RWPE2 (cell line): Measurements from ENCODE around the gene BUB3.

Experiments used
- ATAC-seq: fragments of 200-7000 bp; cut with Tn5 transposase; 3 replicates; pipeline ENCODE4 v1.9.1; 2021; ENCODE audit warnings: low read depth
- DNase-seq: peaks from one replicate; pipeline ENCODE4 v3.0.0-alpha.2; 2020; ENCODE audit warnings: low spot score
- H3K27ac ChIP-seq: fragments of 450-650 bp; 2 replicates; pipeline ENCODE4 v1.5.1; 2017; ENCODE audit warnings: mild to moderate bottlenecking; ENCODE audit not compliant: poor library complexity, severe bottlenecking
- H3K27me3 ChIP-seq: fragments of 250-450 bp; sonication (Bioruptor Pico); 2 replicates; pipeline ENCODE4 v1.5.1; 2021; ENCODE audit warnings: mild to moderate bottlenecking, moderate library complexity; ENCODE audit not compliant: insufficient read depth, poor library complexity, severe bottlenecking
- H3K36me3 ChIP-seq: fragments of 250-450 bp; sonication (Bioruptor Pico); 2 replicates; pipeline ENCODE4 v1.5.1; 2020; ENCODE audit warnings: low read depth, mild to moderate bottlenecking, moderate library complexity
- H3K4me1 ChIP-seq: fragments of 250-450 bp; sonication (Bioruptor Pico); 2 replicates; pipeline ENCODE4 v1.5.1; 2021; ENCODE audit warnings: mild to moderate bottlenecking, moderate library complexity; ENCODE audit not compliant: insufficient read depth, poor library complexity, severe bottlenecking
- H3K4me3 ChIP-seq: fragments of 250-450 bp; sonication (Bioruptor Pico); 2 replicates; pipeline ENCODE4 v1.5.1; 2021; ENCODE audit warnings: mild to moderate bottlenecking, moderate library complexity; ENCODE audit not compliant: severe bottlenecking
- H3K9me3 ChIP-seq: fragments of 250-450 bp; sonication (Bioruptor Pico); 2 replicates; pipeline ENCODE4 v1.5.1; 2021; ENCODE audit warnings: mild to moderate bottlenecking, moderate library complexity; ENCODE audit not compliant: severe bottlenecking
- TF ChIP-seq, protein P1 (sequence below): fragments of 450-650 bp; IDR thresholded peaks from one replicate; pipeline ENCODE4 v1.5.1; 2017; ENCODE audit warnings: mild to moderate bottlenecking, moderate library complexity; ENCODE audit not compliant: poor library complexity, severe bottlenecking

BUB3 gene

DNA sequence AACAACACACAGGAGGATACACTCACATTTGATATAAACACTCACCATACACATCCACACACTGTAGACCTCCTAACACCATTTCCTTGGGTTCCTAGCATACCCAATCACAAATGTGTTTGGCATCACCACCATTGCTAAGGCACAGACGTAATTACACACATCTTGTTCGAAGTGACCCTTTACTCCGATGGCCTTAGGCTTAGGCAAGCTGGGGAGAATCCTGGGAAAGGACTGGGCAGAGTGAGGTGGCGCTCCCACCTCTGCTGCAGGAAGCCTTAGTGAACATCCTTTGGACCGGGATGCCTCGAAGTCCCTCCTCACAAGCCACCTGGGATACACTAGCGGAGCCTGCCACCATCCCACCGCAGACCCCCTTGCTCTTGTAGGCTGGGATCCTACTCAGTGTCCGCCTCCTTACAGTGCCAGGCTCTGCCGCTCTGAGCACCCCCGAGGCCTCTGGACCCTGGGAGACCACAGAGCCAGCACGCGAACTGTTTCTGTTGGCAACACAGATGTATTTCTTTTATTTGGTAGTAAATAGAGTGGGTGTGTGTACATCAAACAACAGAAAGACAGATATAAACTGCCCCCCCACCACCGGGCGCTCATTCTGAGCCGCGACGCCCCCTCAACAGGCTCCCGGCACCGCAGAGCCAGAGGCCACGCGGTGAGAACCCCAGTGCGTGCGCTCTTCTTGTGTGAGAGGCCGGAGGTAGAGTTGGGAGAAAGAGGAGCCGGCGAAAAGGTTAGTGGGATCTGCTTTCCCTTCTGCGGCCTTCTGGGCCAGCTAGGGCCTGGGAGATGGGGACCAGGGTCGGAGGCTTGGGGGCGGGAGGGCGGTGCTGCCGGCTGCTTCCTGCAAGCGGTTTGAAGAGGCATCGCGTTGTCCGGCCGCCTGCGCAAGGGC is 12.2 kb upstream of the BUB3 start:
- TF ChIP-seq, protein P1, sequence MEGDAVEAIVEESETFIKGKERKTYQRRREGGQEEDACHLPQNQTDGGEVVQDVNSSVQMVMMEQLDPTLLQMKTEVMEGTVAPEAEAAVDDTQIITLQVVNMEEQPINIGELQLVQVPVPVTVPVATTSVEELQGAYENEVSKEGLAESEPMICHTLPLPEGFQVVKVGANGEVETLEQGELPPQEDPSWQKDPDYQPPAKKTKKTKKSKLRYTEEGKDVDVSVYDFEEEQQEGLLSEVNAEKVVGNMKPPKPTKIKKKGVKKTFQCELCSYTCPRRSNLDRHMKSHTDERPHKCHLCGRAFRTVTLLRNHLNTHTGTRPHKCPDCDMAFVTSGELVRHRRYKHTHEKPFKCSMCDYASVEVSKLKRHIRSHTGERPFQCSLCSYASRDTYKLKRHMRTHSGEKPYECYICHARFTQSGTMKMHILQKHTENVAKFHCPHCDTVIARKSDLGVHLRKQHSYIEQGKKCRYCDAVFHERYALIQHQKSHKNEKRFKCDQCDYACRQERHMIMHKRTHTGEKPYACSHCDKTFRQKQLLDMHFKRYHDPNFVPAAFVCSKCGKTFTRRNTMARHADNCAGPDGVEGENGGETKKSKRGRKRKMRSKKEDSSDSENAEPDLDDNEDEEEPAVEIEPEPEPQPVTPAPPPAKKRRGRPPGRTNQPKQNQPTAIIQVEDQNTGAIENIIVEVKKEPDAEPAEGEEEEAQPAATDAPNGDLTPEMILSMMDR: no peak
- H3K36me3 ChIP-seq: no peaks in the 10 kb centered on the region
- no peak for DNase-seq
- peaks cover 100% of the 10 kb centered on the region for H3K27me3 ChIP-seq
- no peaks in the 10 kb centered on the region for H3K9me3 ChIP-seq
- no peak for ATAC-seq
- H3K4me1 ChIP-seq: no peaks in the 10 kb centered on the region
- H3K27ac ChIP-seq: no peak overlapping the region
- no peak overlapping the region for H3K4me3 ChIP-seq

DNA sequence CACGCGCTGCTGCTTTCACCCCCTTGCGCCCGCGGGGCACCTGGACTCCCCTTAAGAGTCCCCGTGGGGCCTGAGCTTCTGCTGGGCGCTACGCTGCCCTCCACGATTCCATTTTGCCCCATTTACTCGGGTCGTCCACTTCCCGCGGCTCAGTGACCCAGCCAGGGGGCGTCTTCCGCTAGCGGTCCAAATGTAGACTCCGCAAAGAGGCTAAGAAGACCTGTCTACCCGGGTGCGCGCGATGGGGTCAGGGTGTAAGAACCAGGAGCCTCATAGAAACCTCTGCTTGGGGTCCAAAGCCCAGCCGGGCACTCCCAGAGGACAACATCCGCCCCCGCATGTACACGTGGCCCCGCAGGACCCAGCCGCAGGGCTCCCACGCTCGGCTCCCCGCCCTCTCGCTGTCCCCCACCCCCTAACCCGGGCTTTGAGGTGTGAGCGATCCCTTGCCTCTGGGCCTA is 11.5 kb upstream of the BUB3 start:
- no peak for DNase-seq
- Histone ChIP-seq H3K36me3 (no peaks in the 10 kb centered on the region), H3K4me3 (no peak overlapping the region), H3K27me3 (peaks cover 100% of the 10 kb centered on the region), H3K9me3 (no peaks in the 10 kb centered on the region), H3K4me1 (no peaks in the 10 kb centered on the region), H3K27ac (no peak overlapping the region)
- TF ChIP-seq, protein P1: no peak
- no peak for ATAC-seq

DNA sequence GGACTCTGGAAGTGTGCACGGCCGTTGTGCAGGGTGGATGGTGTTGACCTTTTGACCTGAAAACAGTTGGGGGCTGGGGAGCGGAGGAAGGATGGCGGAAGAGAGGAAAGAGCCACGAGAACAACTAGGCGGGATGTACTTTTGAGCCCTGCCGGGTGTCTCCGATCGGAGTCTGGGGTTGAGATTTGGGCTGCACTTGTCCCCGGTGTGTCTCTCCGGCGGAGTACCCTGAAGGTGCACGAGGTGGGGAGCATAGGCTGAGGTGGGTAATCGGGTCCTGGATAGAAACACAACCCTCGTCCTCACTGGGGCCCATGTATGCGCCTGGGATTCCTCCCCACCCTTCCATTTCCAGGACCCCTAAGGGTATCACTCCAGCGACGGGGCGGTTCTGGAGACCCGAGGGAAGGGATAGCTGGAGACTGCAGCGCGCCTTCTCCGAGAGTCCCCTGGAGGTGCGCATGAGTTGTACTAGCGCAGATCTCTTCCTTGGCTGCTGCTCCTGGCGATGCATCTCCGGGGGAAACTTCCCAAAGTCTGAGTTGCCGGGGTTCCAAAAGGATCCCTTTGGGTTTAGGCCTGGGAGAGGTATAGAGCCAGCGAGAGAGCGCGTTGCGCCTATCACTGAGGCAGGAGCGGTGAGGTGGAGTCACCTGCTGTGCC is 10.9 kb upstream of the BUB3 start:
- no peaks in the 10 kb centered on the region for H3K36me3 ChIP-seq
- no peak overlapping the region for H3K4me3 ChIP-seq
- H3K27ac ChIP-seq: no peak overlapping the region
- no peak for ATAC-seq
- no peaks in the 10 kb centered on the region for H3K4me1 ChIP-seq
- TF ChIP-seq, protein P1: no peak
- no peak for DNase-seq
- H3K27me3 ChIP-seq: peaks cover 100% of the 10 kb centered on the region
- no peaks in the 10 kb centered on the region for H3K9me3 ChIP-seq

DNA sequence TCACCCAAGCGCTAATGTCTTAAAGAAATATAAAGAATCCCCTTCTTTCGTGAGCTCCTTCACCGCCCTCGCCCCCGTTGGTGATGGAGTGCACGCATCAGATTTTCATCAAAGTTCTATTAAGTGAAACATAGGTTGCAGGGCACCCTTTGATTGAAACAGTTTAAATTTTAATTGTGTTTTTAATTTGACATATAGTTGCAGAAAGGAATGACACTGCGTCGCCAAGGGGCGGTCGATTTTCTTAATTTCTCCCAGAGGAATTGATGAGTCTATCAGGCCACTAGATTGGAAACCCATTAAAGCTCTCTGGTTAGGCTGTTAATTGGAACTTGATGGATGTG is 10.4 kb upstream of the BUB3 start:
- DNase-seq (no peak), ATAC-seq (no peak)
- Histone ChIP-seq H3K4me3 (no peak overlapping the region), H3K27ac (no peak overlapping the region), H3K27me3 (peaks cover 100% of the 10 kb centered on the region), H3K36me3 (no peaks in the 10 kb centered on the region), H3K9me3 (no peaks in the 10 kb centered on the region), H3K4me1 (no peaks in the 10 kb centered on the region)
- TF ChIP-seq, protein P1: no peak
